HG03565 (cell line): ENCODE results near the gene GALK2.

Source experiments
- ATAC-seq: cut with Tn5 transposase; IDR thresholded peaks from one replicate; pipeline ENCODE4 v1.9.1; 2021; ENCODE audit warnings: mild to moderate bottlenecking, moderate library complexity; ENCODE audit not compliant: unreplicated experiment

GALK2 gene

DNA sequence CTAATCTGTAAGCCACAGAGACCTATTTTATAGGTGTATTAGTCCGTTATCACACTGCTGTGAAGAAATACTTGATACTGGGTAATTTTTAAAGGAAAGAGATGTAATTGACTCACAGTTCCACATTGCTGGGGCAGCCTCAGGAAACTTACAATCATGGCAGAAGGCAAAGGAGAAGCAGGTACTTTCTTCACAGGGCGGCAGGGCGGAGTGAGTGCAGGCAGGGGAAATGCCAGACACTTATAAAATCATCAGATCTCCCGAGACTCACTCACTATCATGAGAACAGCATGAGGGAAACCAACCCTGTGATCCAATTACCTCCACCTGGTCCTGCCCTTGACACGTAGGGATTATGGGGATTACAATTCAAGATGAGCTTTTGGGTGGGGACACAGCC, 108.7 kb downstream of the GALK2 start:
- ATAC-seq, result no peak

DNA sequence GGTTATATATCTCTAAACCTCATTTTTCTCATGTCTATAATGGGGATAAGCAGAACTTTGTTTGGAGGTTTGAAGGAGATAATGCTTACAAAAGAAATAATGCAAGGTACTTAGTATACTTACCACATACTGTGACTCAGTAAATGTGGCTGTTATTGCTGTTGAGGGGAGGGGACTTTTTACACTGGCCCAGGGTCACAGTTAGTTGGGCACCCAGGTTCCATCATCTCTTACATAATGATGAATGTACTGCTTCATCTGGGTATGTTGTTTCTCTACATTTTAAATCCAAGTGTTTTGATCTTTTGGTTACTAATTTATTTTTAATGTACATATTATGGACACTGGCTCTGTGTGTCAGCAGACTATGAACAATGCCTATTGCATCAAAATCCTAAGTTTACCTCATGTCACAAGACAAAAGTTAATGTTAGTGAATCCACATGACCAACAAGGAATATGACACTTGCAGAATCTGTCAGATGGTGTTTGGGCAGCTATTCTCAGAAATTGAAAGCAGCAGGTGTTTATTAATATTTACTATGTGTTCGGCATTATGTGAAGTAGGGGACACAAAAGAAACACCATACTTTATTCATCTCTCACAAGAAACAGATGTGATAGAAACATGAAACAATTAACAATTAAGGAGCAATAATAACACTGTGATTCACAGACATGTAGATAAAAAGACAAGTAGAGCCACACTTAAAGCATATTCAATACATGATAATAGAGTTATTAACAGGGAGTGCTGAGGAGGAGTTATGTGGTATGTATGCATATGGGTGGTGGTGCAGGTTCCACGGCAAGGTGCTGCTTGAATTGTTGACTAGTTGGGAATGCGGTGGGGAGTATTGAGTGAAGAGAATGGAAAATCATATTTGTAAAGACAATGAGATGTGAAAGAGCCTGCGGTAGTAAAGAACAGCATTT, 109.7 kb downstream of the GALK2 start:
- no peak for ATAC-seq

DNA sequence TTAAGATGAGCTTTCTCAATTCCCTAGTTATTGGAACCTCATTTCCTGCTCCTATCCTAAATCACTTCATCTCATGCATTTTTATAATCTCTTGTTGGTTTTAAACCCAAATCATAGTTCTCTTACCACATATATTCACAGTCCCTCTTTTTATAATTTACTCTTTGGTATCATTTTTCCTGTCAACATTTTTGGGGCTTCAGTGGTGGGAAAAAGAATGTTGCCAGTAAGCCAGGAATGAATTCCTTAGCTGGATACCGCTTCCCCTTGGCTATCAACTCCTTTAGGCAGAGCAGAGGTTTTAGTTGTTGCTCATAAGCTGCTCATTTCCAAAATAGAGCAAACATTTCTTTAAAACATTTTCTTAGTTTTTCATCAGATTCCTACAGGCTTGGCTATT, 112.3 kb downstream of the GALK2 start:
- no peak for ATAC-seq

DNA sequence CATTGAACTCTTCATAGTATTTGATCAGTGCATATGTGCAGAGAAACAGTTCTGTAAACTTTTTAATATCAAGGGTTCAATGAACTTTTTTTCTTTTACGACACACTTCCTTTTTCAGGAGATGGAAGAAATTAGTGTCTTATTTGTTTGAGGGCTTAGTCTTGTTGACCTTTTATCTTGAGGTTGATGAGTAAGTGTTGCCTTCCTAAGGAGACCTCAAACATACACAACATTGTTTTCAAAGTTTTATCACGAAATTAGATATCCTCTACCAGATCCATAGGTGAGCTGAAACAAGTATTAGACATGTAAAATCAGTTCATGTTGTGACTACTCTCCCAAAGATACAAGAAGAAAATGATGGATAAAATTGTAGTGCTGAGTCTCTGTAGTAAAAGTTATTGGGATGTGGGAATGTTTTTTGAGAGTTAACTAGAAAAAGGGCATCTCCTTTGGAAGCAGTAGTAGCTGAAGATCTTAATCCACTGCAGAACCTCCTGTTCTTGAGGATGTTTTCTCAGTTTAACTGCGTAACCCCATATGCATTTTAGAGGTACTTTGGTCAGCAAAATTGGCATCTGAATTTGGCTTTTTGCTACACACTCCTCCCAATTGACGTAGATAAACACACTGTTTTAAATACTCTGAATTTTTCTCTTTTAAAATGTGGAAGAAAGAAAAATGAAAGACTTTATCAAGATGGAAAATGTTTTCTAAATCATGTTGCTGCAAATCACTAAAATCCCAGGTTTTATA, 116.8 kb downstream of the GALK2 start:
- ATAC-seq, result no peak

DNA sequence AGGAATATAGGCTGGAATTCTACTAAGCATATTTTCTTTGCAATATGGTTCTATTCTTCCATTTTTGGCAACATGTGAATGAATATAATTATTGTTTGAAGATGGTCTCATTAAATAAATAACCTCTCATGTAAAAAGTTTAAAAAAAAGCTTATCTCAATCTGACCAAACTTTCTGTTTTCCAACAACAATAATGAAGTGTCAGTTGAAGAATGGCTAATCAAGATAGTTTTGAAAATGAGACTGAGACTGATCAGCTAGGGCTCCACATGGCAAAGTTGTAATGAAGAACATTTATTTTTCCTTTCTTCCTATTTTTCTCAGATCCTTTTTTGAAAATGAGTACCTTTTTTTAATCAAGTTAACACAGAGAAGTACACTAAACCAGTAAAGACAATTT, 117.4 kb downstream of the GALK2 start:
- ATAC-seq, result no peak

DNA sequence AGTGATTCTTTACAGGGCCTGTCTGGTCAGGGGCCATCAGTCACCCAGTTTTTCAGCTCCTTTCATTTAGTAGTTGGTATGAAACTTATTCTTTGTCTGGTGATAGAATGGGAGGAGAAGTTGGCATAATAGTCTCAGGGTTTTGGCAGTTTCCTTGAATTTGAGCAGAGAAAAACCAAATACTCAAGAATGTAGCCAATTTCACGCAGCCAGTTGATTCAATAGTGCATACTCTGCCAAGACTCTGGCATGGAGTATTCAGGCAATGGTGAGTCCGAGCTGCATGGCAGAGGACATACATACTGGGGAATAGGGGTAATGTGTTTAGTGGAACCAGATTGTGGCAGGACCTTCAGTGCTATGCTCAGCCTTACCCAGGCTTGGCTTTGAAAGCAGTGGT, 118.3 kb downstream of the GALK2 start:
- ATAC-seq, result no peak

DNA sequence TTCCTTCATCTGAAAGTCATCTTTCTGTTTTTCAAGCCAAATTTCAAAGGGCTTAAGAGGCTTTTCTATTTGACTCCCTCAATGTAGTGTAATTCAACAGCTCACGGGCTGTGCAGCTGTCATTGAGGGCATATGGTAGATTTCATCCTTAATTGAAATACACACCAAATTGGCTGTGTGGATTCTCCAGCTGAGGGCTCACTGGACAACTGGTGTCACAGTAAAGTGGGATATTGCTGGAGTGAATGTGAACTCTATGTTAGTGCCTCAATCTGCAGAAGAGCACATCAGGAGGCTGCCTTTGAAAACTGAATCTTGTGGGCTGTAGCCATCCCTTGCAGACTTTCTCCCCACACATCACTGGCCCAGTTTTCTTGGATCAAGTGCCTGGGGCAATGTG, 120.1 kb downstream of the GALK2 start:
- no peak for ATAC-seq

DNA sequence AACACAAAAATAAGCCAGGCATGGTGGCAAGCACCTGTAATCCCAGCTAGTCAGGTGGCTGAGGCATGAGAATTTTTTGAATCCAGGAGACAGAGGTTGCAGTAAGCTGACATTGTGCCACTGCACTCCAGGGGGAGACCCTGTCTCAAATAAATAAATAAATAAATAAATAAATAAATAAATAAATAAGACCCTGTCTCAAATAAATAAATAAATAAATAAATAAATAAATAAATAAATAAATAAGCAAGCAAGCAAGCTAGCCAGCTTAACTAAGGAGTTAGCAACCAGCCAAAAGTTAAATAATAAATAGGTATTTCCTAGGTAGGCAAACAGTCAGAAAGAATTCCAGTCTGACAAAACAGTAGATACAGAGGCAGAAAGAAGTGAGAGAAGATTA, 123.9 kb downstream of the GALK2 start:
- ATAC-seq, result no peak

DNA sequence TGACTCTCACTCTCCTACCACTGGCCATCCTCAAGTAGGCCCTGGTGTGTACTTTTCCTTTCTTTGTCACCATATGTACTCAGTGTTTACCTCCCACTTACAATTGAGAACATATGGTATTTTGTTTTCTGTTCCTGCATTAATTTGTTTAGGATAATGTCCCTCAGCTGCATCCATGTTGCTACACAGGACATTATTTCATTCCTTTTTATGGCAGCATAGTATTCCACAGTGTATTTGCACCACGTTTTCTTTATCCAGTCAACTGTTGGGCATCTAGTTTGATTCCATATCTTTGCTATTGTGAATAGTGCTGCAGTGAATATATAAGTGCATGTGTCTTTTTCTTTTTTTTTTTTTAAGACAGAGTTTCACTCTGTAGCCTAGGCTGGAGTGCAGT, 126.2 kb downstream of the GALK2 start:
- ATAC-seq, result no peak

DNA sequence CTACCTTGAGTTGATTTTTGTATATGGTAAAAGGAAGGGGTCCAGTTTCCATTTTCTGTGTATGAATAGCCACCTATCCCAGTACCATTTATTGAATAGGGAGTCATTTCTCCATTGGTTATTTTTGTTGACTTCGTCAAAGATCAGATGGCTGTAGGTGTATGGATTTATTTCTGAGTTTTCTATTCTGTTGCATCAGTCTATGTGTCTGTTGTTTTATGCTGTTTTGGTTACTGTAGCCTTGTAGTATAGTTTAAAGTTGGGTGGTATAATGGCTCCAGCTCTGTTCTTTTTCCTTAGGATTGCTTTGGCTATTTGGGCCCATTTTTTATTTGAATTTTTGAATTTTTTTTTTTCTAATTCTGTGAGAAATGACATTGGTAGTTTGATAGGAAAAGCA, 127.5 kb downstream of the GALK2 start:
- no peak for ATAC-seq

DNA sequence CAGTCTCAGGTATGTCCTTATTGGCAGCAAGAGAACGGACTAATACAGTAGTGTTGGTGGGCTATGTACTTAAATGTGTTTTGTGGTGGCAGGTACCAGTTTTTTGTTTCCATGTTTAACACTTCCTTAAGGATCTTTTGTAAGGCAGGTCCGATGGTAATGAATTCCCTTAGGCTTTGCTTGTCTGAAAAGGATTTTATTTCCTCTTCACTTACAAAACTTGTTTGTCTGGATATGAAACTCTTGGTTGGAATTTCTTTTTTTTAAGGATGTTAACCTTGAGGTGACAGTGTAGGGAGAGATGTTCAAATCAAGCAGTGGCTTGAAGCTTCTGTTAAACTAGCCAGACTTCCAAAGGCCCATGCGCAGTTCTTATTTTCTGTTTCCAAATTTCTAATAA, 130.8 kb downstream of the GALK2 start:
- no peak for ATAC-seq

DNA sequence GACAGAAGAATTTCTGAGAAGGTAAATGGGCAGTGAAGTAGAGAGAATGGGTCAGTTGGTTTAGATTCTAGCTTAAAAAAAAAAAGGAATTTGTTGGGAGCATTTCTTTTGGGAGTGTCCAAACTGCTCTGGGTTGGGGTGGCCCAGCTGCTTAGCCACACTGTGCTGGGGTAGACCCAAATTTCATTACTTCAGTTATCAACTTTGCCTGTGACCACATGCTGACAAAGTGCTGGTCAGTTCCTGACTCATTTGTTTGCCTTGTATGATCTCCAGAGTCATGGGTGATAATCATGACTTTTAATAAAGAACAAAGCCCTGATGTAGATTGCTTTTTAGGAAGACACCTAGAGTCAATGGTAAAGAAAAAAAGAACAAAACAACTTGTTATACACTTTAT, 131.5 kb downstream of the GALK2 start:
- no peak for ATAC-seq

DNA sequence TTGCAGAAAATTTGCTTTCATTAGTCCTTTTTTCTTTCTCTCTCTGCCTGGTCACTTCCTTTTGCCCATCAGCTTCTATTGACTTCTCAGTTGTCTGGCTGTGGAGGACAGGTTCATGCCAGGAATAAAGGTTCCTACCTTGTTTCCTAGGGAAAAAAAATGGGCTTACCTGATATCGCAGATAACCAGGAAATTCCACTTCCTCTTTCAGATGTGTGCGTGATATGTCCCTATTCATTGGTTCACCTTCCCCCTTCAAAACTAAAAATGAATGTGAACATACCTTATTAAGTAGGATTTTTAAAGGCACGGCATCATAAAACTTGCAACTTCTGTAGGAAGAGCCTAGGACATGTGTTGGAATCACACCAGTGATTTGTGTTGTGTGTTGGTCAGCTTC, 133.0 kb downstream of the GALK2 start:
- no peak for ATAC-seq

DNA sequence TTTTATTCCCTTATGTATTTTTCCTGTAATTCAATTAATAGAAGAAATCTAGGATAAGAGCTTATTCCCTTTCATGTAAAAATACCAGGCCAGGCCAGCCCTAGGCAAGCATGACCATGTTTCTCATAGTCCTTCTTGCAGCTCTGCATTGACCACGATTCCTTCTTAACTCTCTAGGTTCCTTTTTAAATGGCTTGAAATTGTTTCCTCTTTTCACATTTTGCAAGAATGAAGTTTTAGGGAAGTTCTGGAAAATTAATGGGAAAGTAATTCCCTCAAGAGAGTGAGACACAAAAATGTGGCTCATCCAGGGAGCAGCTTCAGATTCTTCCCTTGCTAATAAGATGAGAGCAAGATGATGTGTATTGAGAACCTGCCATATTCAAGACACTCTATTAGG, 136.5 kb downstream of the GALK2 start:
- ATAC-seq, result no peak

DNA sequence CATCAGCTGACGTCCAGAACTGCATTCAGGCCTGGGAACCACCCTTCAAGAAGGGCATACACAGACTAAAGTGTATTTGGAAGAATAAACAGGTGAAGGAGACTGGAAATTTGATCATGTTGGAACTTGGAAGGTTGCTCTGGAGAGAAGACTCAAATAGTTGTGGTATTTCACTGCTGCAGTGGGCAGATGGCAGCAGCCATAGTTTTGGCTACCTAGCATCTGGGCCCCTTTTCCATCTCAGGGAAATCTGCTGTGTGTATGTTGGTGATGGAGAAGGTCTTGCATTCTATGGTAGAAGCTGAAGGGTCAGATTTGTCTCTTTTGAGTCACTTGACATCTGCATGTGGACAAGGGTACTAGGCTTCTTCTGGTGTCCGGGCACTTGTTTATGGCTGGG, 138.6 kb downstream of the GALK2 start:
- no peak for ATAC-seq

DNA sequence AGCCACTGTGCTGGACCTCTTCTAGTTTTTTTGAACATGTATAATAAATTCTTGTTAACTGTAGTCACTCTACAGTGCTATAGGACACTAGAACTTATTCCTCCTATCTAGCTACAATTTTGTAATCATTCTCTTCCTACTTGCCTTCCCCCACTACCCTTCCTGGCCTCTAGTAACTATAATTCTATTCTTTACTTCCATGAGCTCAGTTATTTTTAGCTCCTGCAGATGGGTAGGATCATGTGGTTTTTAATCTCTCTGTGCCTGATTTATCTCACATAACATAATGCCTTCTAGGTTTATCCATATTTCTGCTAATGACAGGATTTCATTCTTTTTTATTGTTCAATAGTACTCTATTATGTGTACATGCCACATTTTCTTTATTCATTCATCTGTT, 139.8 kb downstream of the GALK2 start:
- ATAC-seq, result no peak

DNA sequence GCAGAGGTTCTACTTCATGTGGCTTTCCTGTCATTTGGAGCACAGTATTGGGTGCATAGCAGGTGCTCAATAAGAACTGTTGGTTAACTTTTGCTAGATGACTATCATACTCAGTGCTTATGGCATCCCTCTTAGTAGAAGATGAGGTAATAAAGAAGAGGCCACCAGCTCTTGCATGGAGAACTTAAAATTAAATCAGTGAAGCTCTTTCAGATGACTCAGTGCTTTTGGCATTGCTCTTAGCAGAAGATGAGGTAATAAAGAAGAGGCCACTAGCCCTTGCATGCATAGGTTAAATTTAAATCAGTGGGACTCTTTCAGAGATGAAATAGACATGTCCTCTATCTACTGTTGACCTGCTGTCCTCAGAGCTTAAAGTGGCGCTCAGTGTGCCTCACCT, 143.6 kb downstream of the GALK2 start:
- no peak for ATAC-seq

DNA sequence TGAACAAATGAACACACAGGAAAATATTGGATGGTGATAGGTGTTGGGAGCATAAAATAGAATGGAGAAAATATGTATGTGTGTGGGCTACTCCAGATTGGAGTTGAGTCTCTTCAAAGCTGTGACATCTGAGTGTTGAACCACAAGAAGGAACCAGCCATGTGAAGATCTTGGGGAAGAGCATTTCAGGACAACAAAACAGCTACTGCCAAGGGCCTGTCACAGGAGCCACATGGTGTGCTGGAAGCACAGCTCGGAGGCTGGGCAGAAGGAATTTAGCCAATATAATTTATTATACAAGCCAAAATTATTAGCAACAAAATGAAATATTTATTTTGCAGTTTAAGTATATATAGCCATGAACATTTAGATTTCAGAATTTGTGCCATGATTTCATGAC, 144.7 kb downstream of the GALK2 start:
- ATAC-seq, result no peak

DNA sequence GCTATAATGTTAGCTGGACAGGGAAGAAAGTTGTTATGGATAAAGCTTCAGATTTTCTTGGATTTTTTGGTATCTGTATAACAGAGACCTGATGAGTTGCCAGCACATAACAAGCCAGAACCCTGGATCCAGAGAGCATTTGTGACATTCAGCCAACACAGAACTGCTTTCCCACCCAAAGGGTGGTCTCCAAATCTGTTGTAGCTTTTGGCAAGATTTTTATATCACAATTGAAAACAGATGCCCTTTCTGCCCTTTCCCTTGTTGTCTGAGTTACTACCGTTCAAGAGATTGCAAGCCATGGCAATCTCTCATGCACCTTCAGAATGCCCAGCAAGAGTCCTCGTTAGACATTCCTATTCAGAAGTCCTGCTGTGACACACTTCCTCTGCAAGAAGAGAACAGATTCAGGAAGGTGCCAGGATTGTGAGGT, 145.4 kb downstream of the GALK2 start:
- no peak for ATAC-seq

DNA sequence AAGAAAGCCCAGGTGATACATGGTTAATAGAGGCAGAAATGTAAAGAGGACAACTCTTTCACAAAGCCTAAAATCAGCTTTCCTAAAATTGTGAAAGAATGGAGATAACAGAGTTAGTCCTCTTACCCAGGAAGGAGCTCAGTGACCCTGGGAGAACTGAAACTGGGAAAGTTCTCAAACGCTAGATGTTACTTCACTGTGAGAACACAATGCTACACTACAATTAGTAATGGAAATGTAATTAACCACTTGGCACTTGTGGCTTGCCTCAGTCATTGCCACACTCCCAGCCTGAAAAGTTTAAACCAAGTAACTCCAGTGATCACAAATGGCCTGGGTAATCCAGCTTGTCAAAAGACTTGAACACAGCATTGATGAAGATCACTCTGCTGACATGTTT, 150.3 kb downstream of the GALK2 start:
- no peak for ATAC-seq

DNA sequence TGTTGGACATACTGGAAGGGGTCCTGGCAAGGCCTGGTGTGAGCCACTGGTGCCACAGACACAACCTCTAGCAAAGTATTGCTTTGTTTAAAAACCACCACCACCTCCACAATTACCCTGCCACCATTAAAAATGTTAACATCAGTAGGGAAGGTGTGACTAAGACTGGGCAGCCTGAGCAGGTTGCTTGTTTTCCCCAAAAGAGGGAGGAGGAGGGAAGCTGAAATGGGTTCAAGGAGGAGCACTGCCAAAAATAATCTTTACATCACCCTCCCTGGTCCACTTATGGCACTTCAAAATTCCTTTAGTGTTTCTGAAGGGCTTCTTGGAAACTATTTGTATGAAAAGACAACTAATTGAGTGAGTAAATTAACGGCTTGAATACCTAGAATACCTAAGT, 153.2 kb downstream of the GALK2 start:
- ATAC-seq, result no peak

DNA sequence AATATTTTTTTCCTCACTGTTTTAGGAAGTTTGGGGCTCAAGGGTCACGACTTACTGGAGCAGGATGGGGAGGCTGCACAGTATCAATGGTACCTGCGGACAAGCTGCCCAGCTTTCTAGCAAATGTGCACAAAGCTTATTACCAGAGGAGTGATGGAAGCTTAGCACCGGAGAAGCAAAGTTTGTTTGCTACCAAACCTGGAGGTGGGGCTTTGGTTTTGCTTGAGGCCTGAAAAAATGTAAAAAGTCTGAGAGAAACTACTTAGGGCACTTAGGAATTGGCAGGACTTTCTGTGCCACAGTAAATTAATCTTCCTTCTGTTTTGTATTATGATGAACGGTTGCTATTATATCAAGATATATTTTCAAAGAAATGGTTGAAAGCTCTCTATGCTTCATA, 157.9 kb downstream of the GALK2 start:
- ATAC-seq, result no peak
